K562 (cell line): Measurements from ENCODE around the gene ZFP69. TPM values are rescaled to one million over a fixed set of nuclear protein-coding genes. Genes with fewer than 3 reads are reported as not detected.

Experiments
- ARID2 ChIP-seq: fragments of 450-650 bp; IDR thresholded peaks from 2 replicates; pipeline ENCODE4 v1.6.1; 2017; ENCODE audit warnings: antibody characterized with exemption, mild to moderate bottlenecking
- DPF2 ChIP-seq: fragments of 450-650 bp; IDR thresholded peaks from 2 replicates; pipeline ENCODE4 v1.6.1; 2016
- EWSR1 ChIP-seq: fragments of 450-650 bp; IDR thresholded peaks from 2 replicates; pipeline ENCODE4 v1.6.1; 2018; ENCODE audit warnings: borderline replicate concordance, mild to moderate bottlenecking, low read depth, moderate library complexity; ENCODE audit not compliant: partially characterized antibody
- FOXP1 ChIP-seq: sonication (generic); formaldehyde crosslinking; IDR thresholded peaks from 2 replicates; pipeline ENCODE4 v1.8.0; 2022; ENCODE audit warnings: mild to moderate bottlenecking, missing genetic modification reagents
- GABPB1 ChIP-seq: sonication (generic); formaldehyde crosslinking; IDR thresholded peaks from 2 replicates; pipeline ENCODE4 v1.8.0; 2022; ENCODE audit warnings: mild to moderate bottlenecking, missing genetic modification reagents
- HDAC2 ChIP-seq: fragments of 450-650 bp; IDR thresholded peaks from 2 replicates; pipeline ENCODE4 v1.6.1; 2016; ENCODE audit warnings: mild to moderate bottlenecking
- MTA3 ChIP-seq: fragments of 450-650 bp; formaldehyde crosslinking; IDR thresholded peaks from 2 replicates; pipeline ENCODE4 v1.6.1; 2017; ENCODE audit warnings: mild to moderate bottlenecking, borderline replicate concordance
- MXD1 ChIP-seq: fragments of 250-450 bp; sonication (Bioruptor Pico); IDR thresholded peaks from 2 replicates; pipeline ENCODE4 v1.8.0; 2021; ENCODE audit warnings: borderline replicate concordance, mild to moderate bottlenecking, moderate library complexity; ENCODE audit not compliant: poor library complexity, severe bottlenecking
- PCBP1 ChIP-seq: fragments of 200-400 bp; formaldehyde crosslinking; IDR thresholded peaks from 2 replicates; pipeline ENCODE4 v1.6.1; 2018; ENCODE audit warnings: mild to moderate bottlenecking, low read depth, low read length; ENCODE audit not compliant: poor library complexity, severe bottlenecking
- PRMT5 ChIP-seq: sonication (generic); formaldehyde crosslinking; IDR thresholded peaks from 2 replicates; pipeline ENCODE4 v1.5.0; 2020; ENCODE audit warnings: missing genetic modification reagents
- THAP12 ChIP-seq: fragments of 250-450 bp; sonication (Bioruptor Pico); IDR thresholded peaks from 2 replicates; pipeline ENCODE4 v1.9.0; 2021; ENCODE audit warnings: mild to moderate bottlenecking, inconsistent platforms
- YY1 ChIP-seq, 3 experiments: IDR thresholded peaks; 2 replicates each; pipeline ENCODE4 v1.6.1; 2011; ENCODE audit warnings: low read length in 2 of 3, mild to moderate bottlenecking in 2 of 3, moderate library complexity in 2 of 3, borderline replicate concordance in 1 of 3, control low read depth in 1 of 3, low read depth in 1 of 3; ENCODE audit not compliant: insufficient read depth in 3 of 3, insufficient replicate concordance in 2 of 3, control insufficient read depth in 1 of 3, insufficient read length in 1 of 3; ENCODE audit errors: extremely low read depth in 1 of 3
- ZFX ChIP-seq: sonication (generic); formaldehyde crosslinking; IDR thresholded peaks from 2 replicates; pipeline ENCODE4 v1.8.0; 2022; ENCODE audit warnings: mild to moderate bottlenecking, missing genetic modification reagents, moderate library complexity
- polyA plus RNA-seq, 8 experiments: library from polyadenylated mRNA; depleted of rRNA in 4 of 8; stranded (reverse) in 5 of 8; unstranded in 3 of 8; fragments of >200 nt; fragmentation: Nextera tagmentation in 2 of 8; fragmentation: Illumina TruSeq in 1 of 8; extraction: Ambion mirVana in 2 of 8; extraction: Trizol in 1 of 8; gene quantifications; 2 replicates each; pipeline versions ENCODE4 v1.2.1 to v1.2.3, GENCODE V29; 2011 to 2014; ENCODE audit warnings: inconsistent platforms in 1 of 8, missing spikeins in 1 of 8
- total RNA-seq, 7 experiments: library from RNA; depleted of rRNA in 6 of 7; stranded (reverse); fragments of >200 nt in 6 of 7; fragmentation: Illumina TruSeq in 2 of 7; extraction: Trizol in 2 of 7; gene quantifications; 2 replicates each; pipeline versions ENCODE4 v1.2.1 to v1.2.3, GENCODE V29; 2011 to 2021; ENCODE audit warnings: low replicate concordance in 1 of 7
- TF ChIP-seq, protein P1 (sequence below): fragments of 250-450 bp; sonication (Bioruptor Pico); IDR thresholded peaks from 2 replicates; pipeline ENCODE4 v1.5.0; 2021
- TF ChIP-seq, protein P2 (sequence below): sonication (generic); formaldehyde crosslinking; IDR thresholded peaks from 2 replicates; pipeline ENCODE4 v1.8.1; 2023; ENCODE audit warnings: mild to moderate bottlenecking, missing genetic modification reagents

Gene ZFP69
- total and polyA plus RNA-seq, 9 of the 15 experiments (the other 6 are each of a cell fraction or from before 2014, with no cell fraction given): 2.0 to 8.4 (median 5.7) TPM

- TF ChIP-seq HDAC2 (0 out of 2 replicates have a peak, but pooled peaks have one; percentile 45), MXD1 (CRISPR knock-in tag) (no peak), MTA3 (peak; percentile 86; the same call in 1 of the 2 replicates), THAP12 (CRISPR knock-in tag) (peak; percentile 51; the same call in 1 of the 2 replicates), ARID2 (no peak), EWSR1 (no peak), PCBP1 (peak; percentile 75), YY1 (IDR thresholded peaks at IDR 0.05; ENCODE audit: borderline replicate concordance in 1 of 3, control insufficient read depth in 1 of 3, extremely low read depth in 1 of 3, insufficient read depth in 3 of 3, insufficient read length in 1 of 3, insufficient replicate concordance in 2 of 3, low read depth in 1 of 3, low read length in 2 of 3) (peak in 2 of 3 experiments; percentile 26 to 47), GABPB1 (CRISPR knock-in tag) (0 out of 2 replicates have a peak, but pooled peaks have one; percentile 46), PRMT5 (CRISPR knock-in tag) (no peak), DPF2 (peak; percentile 40), FOXP1 (CRISPR knock-in tag) (peak; percentile 97), ZFX (CRISPR knock-in tag) (peak; percentile 81)
- TF ChIP-seq, protein P1, sequence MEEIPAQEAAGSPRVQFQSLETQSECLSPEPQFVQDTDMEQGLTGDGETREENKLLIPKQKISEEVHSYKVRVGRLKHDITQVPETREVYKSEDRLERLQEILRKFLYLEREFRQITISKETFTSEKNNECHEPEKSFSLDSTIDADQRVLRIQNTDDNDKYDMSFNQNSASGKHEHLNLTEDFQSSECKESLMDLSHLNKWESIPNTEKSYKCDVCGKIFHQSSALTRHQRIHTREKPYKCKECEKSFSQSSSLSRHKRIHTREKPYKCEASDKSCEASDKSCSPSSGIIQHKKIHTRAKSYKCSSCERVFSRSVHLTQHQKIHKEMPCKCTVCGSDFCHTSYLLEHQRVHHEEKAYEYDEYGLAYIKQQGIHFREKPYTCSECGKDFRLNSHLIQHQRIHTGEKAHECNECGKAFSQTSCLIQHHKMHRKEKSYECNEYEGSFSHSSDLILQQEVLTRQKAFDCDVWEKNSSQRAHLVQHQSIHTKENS (CRISPR knock-in tag): no peak
- TF ChIP-seq, protein P2, sequence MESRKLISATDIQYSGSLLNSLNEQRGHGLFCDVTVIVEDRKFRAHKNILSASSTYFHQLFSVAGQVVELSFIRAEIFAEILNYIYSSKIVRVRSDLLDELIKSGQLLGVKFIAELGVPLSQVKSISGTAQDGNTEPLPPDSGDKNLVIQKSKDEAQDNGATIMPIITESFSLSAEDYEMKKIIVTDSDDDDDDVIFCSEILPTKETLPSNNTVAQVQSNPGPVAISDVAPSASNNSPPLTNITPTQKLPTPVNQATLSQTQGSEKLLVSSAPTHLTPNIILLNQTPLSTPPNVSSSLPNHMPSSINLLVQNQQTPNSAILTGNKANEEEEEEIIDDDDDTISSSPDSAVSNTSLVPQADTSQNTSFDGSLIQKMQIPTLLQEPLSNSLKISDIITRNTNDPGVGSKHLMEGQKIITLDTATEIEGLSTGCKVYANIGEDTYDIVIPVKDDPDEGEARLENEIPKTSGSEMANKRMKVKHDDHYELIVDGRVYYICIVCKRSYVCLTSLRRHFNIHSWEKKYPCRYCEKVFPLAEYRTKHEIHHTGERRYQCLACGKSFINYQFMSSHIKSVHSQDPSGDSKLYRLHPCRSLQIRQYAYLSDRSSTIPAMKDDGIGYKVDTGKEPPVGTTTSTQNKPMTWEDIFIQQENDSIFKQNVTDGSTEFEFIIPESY (CRISPR knock-in tag): peak; percentile 87
Observed at GRCh38 chr1:40476924-40477677, at the start of gene ZFP69 (continued).
